K562 (cell line): ENCODE measurements around the gene RAVER2. TPM values are rescaled to one million over a fixed set of nuclear protein-coding genes. Genes with fewer than 3 reads are reported as not detected.

Source experiments
- CBFA2T3 ChIP-seq: fragments of 450-650 bp; IDR thresholded peaks from 2 replicates; pipeline ENCODE4 v1.6.1; 2017
- CUX1 ChIP-seq: fragments of 200-800 bp; sonication (Bioruptor generic); IDR thresholded peaks from 2 replicates; pipeline ENCODE4 v1.6.1; 2016; ENCODE audit warnings: missing genetic modification characterization, missing compliant biosample characterization
- PRMT5 ChIP-seq: sonication (generic); formaldehyde crosslinking; IDR thresholded peaks from 2 replicates; pipeline ENCODE4 v1.5.0; 2020; ENCODE audit warnings: missing genetic modification reagents
- ZNF347 ChIP-seq: fragments of 450-650 bp; formaldehyde crosslinking; IDR thresholded peaks from 2 replicates; pipeline ENCODE4 v1.4.0; 2020; ENCODE audit warnings: low read depth, mild to moderate bottlenecking, moderate library complexity
- polyA plus RNA-seq, 8 experiments: library from polyadenylated mRNA; depleted of rRNA in 4 of 8; stranded (reverse) in 5 of 8; unstranded in 3 of 8; fragments of >200 nt; fragmentation: Nextera tagmentation in 2 of 8; fragmentation: Illumina TruSeq in 1 of 8; extraction: Ambion mirVana in 2 of 8; extraction: Trizol in 1 of 8; gene quantifications; 2 replicates each; pipeline versions ENCODE4 v1.2.1 to v1.2.3, GENCODE V29; 2011 to 2014; ENCODE audit warnings: inconsistent platforms in 1 of 8, missing spikeins in 1 of 8
- total RNA-seq, 7 experiments: library from RNA; depleted of rRNA in 6 of 7; stranded (reverse); fragments of >200 nt in 6 of 7; fragmentation: Illumina TruSeq in 2 of 7; extraction: Trizol in 2 of 7; gene quantifications; 2 replicates each; pipeline versions ENCODE4 v1.2.1 to v1.2.3, GENCODE V29; 2011 to 2021; ENCODE audit warnings: low replicate concordance in 1 of 7
- TF ChIP-seq, protein P1 (sequence below): sonication (generic); formaldehyde crosslinking; IDR thresholded peaks from 2 replicates; pipeline ENCODE4 v1.9.0; 2022; ENCODE audit warnings: mild to moderate bottlenecking, missing genetic modification reagents
- TF ChIP-seq, protein P2 (sequence below): fragments of 250-450 bp; sonication (Bioruptor Pico); IDR thresholded peaks from 2 replicates; pipeline ENCODE4 v1.4.0; 2020; ENCODE audit warnings: borderline replicate concordance

RAVER2 gene
- total and polyA plus RNA-seq, 9 of the 15 experiments (the other 6 are each of a cell fraction or from before 2014, with no cell fraction given) = 1.8 to 6.1 (median 4.4) TPM

GRCh38 chr1:64848803-64849202, 103.9 kb downstream of the RAVER2 start (continued):
- TF ChIP-seq CUX1 (CRISPR knock-in tag) (no peak), CBFA2T3 (no peak), ZNF347 (CRISPR knock-in tag) (no peak), PRMT5 (no peak)
- TF ChIP-seq, protein P1, sequence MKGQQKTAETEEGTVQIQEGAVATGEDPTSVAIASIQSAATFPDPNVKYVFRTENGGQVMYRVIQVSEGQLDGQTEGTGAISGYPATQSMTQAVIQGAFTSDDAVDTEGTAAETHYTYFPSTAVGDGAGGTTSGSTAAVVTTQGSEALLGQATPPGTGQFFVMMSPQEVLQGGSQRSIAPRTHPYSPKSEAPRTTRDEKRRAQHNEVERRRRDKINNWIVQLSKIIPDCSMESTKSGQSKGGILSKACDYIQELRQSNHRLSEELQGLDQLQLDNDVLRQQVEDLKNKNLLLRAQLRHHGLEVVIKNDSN (CRISPR knock-in tag) = no peak
- TF ChIP-seq, protein P2, sequence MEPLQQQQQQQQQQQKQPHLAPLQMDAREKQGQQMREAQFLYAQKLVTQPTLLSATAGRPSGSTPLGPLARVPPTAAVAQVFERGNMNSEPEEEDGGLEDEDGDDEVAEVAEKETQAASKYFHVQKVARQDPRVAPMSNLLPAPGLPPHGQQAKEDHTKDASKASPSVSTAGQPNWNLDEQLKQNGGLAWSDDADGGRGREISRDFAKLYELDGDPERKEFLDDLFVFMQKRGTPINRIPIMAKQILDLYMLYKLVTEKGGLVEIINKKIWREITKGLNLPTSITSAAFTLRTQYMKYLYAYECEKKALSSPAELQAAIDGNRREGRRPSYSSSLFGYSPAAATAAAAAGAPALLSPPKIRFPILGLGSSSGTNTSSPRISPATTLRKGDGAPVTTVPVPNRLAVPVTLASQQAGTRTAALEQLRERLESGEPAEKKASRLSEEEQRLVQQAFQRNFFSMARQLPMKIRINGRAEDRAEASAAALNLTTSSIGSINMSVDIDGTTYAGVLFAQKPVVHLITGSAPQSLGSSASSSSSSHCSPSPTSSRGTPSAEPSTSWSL (CRISPR knock-in tag) = no peak
